COLO668 (cell line): ENCODE measurements around the gene GABRR2.

Experiments
- DNase-seq: peaks from one replicate; lab custom pipeline; 2025; ENCODE audit not compliant: unreplicated experiment; lab: John Stamatoyannopoulos, UW

Gene GABRR2

GRCh38 chr6:89315249-89315885 lies at the start of gene GABRR2:
TSS of gene GABRR2 (minus strand) at chr6:89315299. CDS start at chr6:89315165, 134 bp downstream.
- no peak for DNase-seq

- DNase-seq = no peak
These were observed 49.5 kb upstream of the GABRR2 start for GRCh38 chr6:89364586-89364985.

GRCh38 chr6:89361171-89361570 lies 46.1 kb upstream of the GABRR2 start:
- no peak for DNase-seq

GRCh38 chr6:89360415-89360999 lies 45.4 kb upstream of the GABRR2 start:
- DNase-seq = no peak

GRCh38 chr6:89359561-89359960 lies 44.5 kb upstream of the GABRR2 start:
- DNase-seq = no peak

GRCh38 chr6:89357390-89357789 lies 42.3 kb upstream of the GABRR2 start:
- DNase-seq = no peak

- DNase-seq = no peak
These were observed 41.6 kb upstream of the GABRR2 start for GRCh38 chr6:89356642-89357170.

- DNase-seq = no peak
These were observed 40.6 kb upstream of the GABRR2 start for GRCh38 chr6:89355511-89356194.

GRCh38 chr6:89353702-89354392 lies 38.7 kb upstream of the GABRR2 start:
- DNase-seq = peak; percentile 56

GRCh38 chr6:89353118-89353556 lies 38.0 kb upstream of the GABRR2 start:
- no peak for DNase-seq

GRCh38 chr6:89352278-89353117 lies 37.4 kb upstream of the GABRR2 start, which contains the start of gene UBE2J1:
TSS of gene UBE2J1 (minus strand) at chr6:89352722. CDS start at chr6:89352569, 153 bp downstream.
- peak; percentile 81 for DNase-seq

- no peak for DNase-seq
These were observed 36.7 kb upstream of the GABRR2 start for GRCh38 chr6:89351671-89352277.

GRCh38 chr6:89350281-89350966 lies 35.3 kb upstream of the GABRR2 start:
- DNase-seq = no peak

- no peak for DNase-seq
These were observed 33.3 kb upstream of the GABRR2 start for GRCh38 chr6:89348372-89348771.

- DNase-seq = no peak
These were observed 32.7 kb upstream of the GABRR2 start for GRCh38 chr6:89347825-89348224.

- DNase-seq = no peak
These were observed 31.3 kb upstream of the GABRR2 start for GRCh38 chr6:89346433-89346832.

- no peak for DNase-seq
These were observed 24.5 kb upstream of the GABRR2 start for GRCh38 chr6:89339565-89339964.

- DNase-seq = no peak
These were observed 20.1 kb upstream of the GABRR2 start for GRCh38 chr6:89335164-89335563.

- no peak for DNase-seq
These were observed 15.8 kb upstream of the GABRR2 start for GRCh38 chr6:89330910-89331309.
